Stimulated activated CD4-positive, alpha-beta T cell treated with anti-CD3 and anti-CD28 coated beads, Interleukin-1b, Interleukin-23, amount 100 ng/mL, for 24 hours (primary cell): Measurements from ENCODE around the gene LRRTM3.

Experiments used
- DNase-seq, 4 experiments: peaks; one replicate each; pipeline ENCODE4 v3.0.0-alpha.2; 2020; ENCODE audit warnings: low read depth in 4 of 4, low spot score in 1 of 4

The LRRTM3 gene

GRCh38 chr10:67015225-67015624 lies 89.4 kb downstream of the LRRTM3 start:
- DNase-seq = no peak

GRCh38 chr10:67017218-67017617 lies 91.4 kb downstream of the LRRTM3 start:
- no peak for DNase-seq

- DNase-seq = no peak
Observed at GRCh38 chr10:67022099-67022498, 96.3 kb downstream of the LRRTM3 start.

- no peak for DNase-seq
Observed at GRCh38 chr10:67033878-67034277, 108.0 kb downstream of the LRRTM3 start.

- DNase-seq = no peak
Observed at GRCh38 chr10:67036808-67037207, 111.0 kb downstream of the LRRTM3 start.

- no peak for DNase-seq
Observed at GRCh38 chr10:67043041-67043440, 117.2 kb downstream of the LRRTM3 start.

- DNase-seq = no peak
Observed at GRCh38 chr10:67045404-67045803, 119.6 kb downstream of the LRRTM3 start.

- DNase-seq = no peak
Observed at GRCh38 chr10:67046507-67046906, 120.7 kb downstream of the LRRTM3 start.

- DNase-seq = no peak
Observed at GRCh38 chr10:67049988-67050387, 124.2 kb downstream of the LRRTM3 start.

GRCh38 chr10:67050415-67050814 lies 124.6 kb downstream of the LRRTM3 start:
- no peak for DNase-seq

GRCh38 chr10:67072654-67073053 lies 146.8 kb downstream of the LRRTM3 start:
- DNase-seq = no peak

- no peak for DNase-seq
Observed at GRCh38 chr10:67075491-67075971, 149.7 kb downstream of the LRRTM3 start.

- DNase-seq = no peak
Observed at GRCh38 chr10:67076144-67076543, 150.3 kb downstream of the LRRTM3 start.

GRCh38 chr10:67077376-67077775 lies 151.5 kb downstream of the LRRTM3 start:
- DNase-seq = no peak

GRCh38 chr10:67079126-67079525 lies 153.3 kb downstream of the LRRTM3 start:
- no peak for DNase-seq

GRCh38 chr10:67086327-67087134 lies 160.7 kb downstream of the LRRTM3 start:
- no peak for DNase-seq

- DNase-seq = no peak
Observed at GRCh38 chr10:67087135-67087425, 161.2 kb downstream of the LRRTM3 start.

GRCh38 chr10:67088036-67088435 lies 162.2 kb downstream of the LRRTM3 start:
- DNase-seq = no peak

GRCh38 chr10:67095531-67095930 lies 169.7 kb downstream of the LRRTM3 start:
- no peak for DNase-seq

- no peak for DNase-seq
Observed at GRCh38 chr10:67098461-67098860, 172.6 kb downstream of the LRRTM3 start.

- DNase-seq = no peak
Observed at GRCh38 chr10:67100951-67101350, 175.1 kb downstream of the LRRTM3 start.

GRCh38 chr10:67107670-67108069 lies 181.8 kb downstream of the LRRTM3 start:
- DNase-seq = no peak

- DNase-seq = no peak
Observed at GRCh38 chr10:67110286-67110685, 184.4 kb downstream of the LRRTM3 start.
